Activated naive CD4-positive, alpha-beta T cell treated with Interleukin-2 at 50 U/mL for 16 hours (primary cell): ENCODE results near the gene DCAKD.

Experiments used
- DNase-seq: peaks from one replicate; pipeline ENCODE4 v3.0.0-alpha.2; 2020

DCAKD gene

GRCh38 chr17:44998646-44999045, 52.8 kb downstream of the DCAKD start:
- DNase-seq: no peak

- no peak for DNase-seq
Measured at GRCh38 chr17:44997733-44998520, 53.5 kb downstream of the DCAKD start.

GRCh38 chr17:44996304-44996703, 55.1 kb downstream of the DCAKD start:
- no peak for DNase-seq

- no peak for DNase-seq
Measured at GRCh38 chr17:44995436-44996001, 55.9 kb downstream of the DCAKD start.

GRCh38 chr17:44992242-44992939, 59.0 kb downstream of the DCAKD start:
- no peak for DNase-seq

- no peak for DNase-seq
Measured at GRCh38 chr17:44990994-44991393, 60.4 kb downstream of the DCAKD start.

GRCh38 chr17:44989552-44990138, 61.8 kb downstream of the DCAKD start:
- DNase-seq: no peak

GRCh38 chr17:44988044-44988942, 63.1 kb downstream of the DCAKD start:
- no peak for DNase-seq

- DNase-seq: no peak
Measured at GRCh38 chr17:44983563-44983962, 67.9 kb downstream of the DCAKD start.

- DNase-seq: no peak
Measured at GRCh38 chr17:44982113-44982702, 69.2 kb downstream of the DCAKD start.

GRCh38 chr17:44981221-44981968, 70.0 kb downstream of the DCAKD start:
- DNase-seq: no peak

GRCh38 chr17:44979426-44979995, 71.9 kb downstream of the DCAKD start:
- no peak for DNase-seq

GRCh38 chr17:44978807-44979206, 72.6 kb downstream of the DCAKD start:
- DNase-seq: no peak

GRCh38 chr17:44977814-44978550, 73.5 kb downstream of the DCAKD start:
- no peak for DNase-seq

GRCh38 chr17:44977065-44977464, 74.4 kb downstream of the DCAKD start:
- DNase-seq: no peak

GRCh38 chr17:44976206-44976605, 75.2 kb downstream of the DCAKD start:
- no peak for DNase-seq
